NCI-H187 treated with DMSO at 0.1 percent for 48 hours (cell line): ENCODE results near the gene BMERB1.

ENCODE experiments used
- DNase-seq: peaks from one replicate; lab custom pipeline; 2025; lab: John Stamatoyannopoulos, UW

Gene BMERB1

GRCh38 chr16:15498427-15499175 is 64.2 kb downstream of the BMERB1 start:
- no peak for DNase-seq

GRCh38 chr16:15502041-15502725 is 67.8 kb downstream of the BMERB1 start:
- DNase-seq = no peak

- no peak for DNase-seq
These were observed 72.1 kb downstream of the BMERB1 start for GRCh38 chr16:15506441-15506840.

- DNase-seq = no peak
These were observed 73.0 kb downstream of the BMERB1 start for GRCh38 chr16:15507301-15507958.

- DNase-seq = no peak
These were observed 73.7 kb downstream of the BMERB1 start for GRCh38 chr16:15507959-15508627.

- no peak for DNase-seq
These were observed 74.7 kb downstream of the BMERB1 start for GRCh38 chr16:15509051-15509592.

GRCh38 chr16:15509593-15510535 is 75.5 kb downstream of the BMERB1 start:
- no peak for DNase-seq

GRCh38 chr16:15510992-15511391 is 76.6 kb downstream of the BMERB1 start:
- no peak for DNase-seq

GRCh38 chr16:15511759-15512487 is 77.5 kb downstream of the BMERB1 start:
- DNase-seq = no peak

- no peak for DNase-seq
These were observed 78.8 kb downstream of the BMERB1 start for GRCh38 chr16:15513156-15513555.

- DNase-seq = no peak
These were observed 81.6 kb downstream of the BMERB1 start for GRCh38 chr16:15515992-15516391.

GRCh38 chr16:15516609-15517008 is 82.2 kb downstream of the BMERB1 start:
- DNase-seq = no peak

- DNase-seq = no peak
These were observed 83.5 kb downstream of the BMERB1 start for GRCh38 chr16:15517743-15518377.

- DNase-seq = no peak
These were observed 84.3 kb downstream of the BMERB1 start for GRCh38 chr16:15518381-15519351.

GRCh38 chr16:15519790-15520189 is 85.4 kb downstream of the BMERB1 start:
- DNase-seq = no peak

GRCh38 chr16:15521390-15521757 is 87.0 kb downstream of the BMERB1 start:
- DNase-seq = no peak

GRCh38 chr16:15521758-15522509 is 87.5 kb downstream of the BMERB1 start:
- no peak for DNase-seq

- no peak for DNase-seq
These were observed 88.7 kb downstream of the BMERB1 start for GRCh38 chr16:15523092-15523541.
